Right lobe of liver (tissue), 6 donors: ENCODE measurements around the gene HNRNPUL2. TPM values are rescaled to one million over a fixed set of nuclear protein-coding genes. Genes with fewer than 3 reads are reported as not detected.
"Not testable (repeated sequence)": the region's sequence is repeated elsewhere in the genome, so short reads cannot be mapped to it uniquely, and the experiment has no call there.

Source experiments
- ATAC-seq, 4 donors: fragments of 200-7000 bp; cut with Tn5 transposase; one replicate each; pipeline ENCODE4 v1.9.1; 2020; ENCODE audit warnings: mild to moderate bottlenecking in 4 of 4, moderate library complexity in 4 of 4
- DNase-seq, 3 donors: peaks; one replicate each; pipeline ENCODE4 v3.0.0-alpha.2; 2020
- H3K27ac ChIP-seq, 3 donors: fragments of 200-600 bp; one replicate each; pipeline ENCODE4 v1.8.0; 2022
- H3K27me3 ChIP-seq, 2 donors: fragments of 200-600 bp; one replicate each; pipeline ENCODE4 v1.8.0; 2022
- H3K36me3 ChIP-seq, 4 donors: fragments of 200-600 bp; sonication (generic) in 1 of 4; one replicate each; pipeline versions ENCODE4 v1.5.1 to v1.8.0; 2017 to 2022; ENCODE audit warnings: control low read depth in 1 of 4
- H3K4me1 ChIP-seq, 4 donors: fragments of 200-600 bp; sonication (generic) in 1 of 4; one replicate each; pipeline versions ENCODE4 v1.5.1 to v1.8.0; 2017 to 2022; ENCODE audit warnings: control low read depth in 1 of 4
- H3K4me3 ChIP-seq, 3 donors: fragments of 200-600 bp; one replicate each; pipeline ENCODE4 v1.8.0; 2022
- H3K9me3 ChIP-seq, 4 donors: fragments of 200-600 bp; sonication (generic) in 1 of 4; one replicate each; pipeline versions ENCODE4 v1.5.1 to v1.8.0; 2017 to 2022; ENCODE audit warnings: control low read depth in 1 of 4
- CTCF ChIP-seq, 4 donors: fragments of 200-600 bp in 3 of 4; fragments of 450-650 bp in 1 of 4; IDR thresholded peaks; one replicate each; pipeline versions ENCODE4 v1.5.1 to v1.8.0; 2016 to 2022; ENCODE audit warnings: antibody characterized with exemption in 4 of 4, mild to moderate bottlenecking in 2 of 4
- POLR2A ChIP-seq: fragments of 450-650 bp; IDR thresholded peaks from one replicate; pipeline ENCODE4 v1.6.1; 2017; ENCODE audit warnings: antibody characterized with exemption, mild to moderate bottlenecking
- WGBS: methylation state at CpG from one replicate; pipeline ENCODE4 v1.1.6; 2018; ENCODE audit warnings: low coverage, low lambda C conversion rate; ENCODE audit not compliant: insufficient coverage; ENCODE audit errors: missing lambda C conversion rate; 5-methylcytosine and 5-hydroxymethylcytosine counted together
- intact Hi-C, 2 donors: fragments of 100-400 bp; cut with DNase I; formaldehyde crosslinking; loops; one replicate each; pipeline versions ENCODE4 v1.11.2 to v1.14.1; 2022
- total RNA-seq, 6 experiments: library from RNA; depleted of rRNA in 2 of 6; stranded (reverse); fragments of >200 nt in 2 of 6; fragmentation: NEBNext Ultra II Directional in 3 of 6; extraction: Animal tissue kit (Norgen Biotek cat#: 25700) in 3 of 6; gene quantifications; one replicate each; pipeline versions ENCODE4 v1.1.0 to v1.2.4, GENCODE V29; 2016 to 2023
- donor health status: DM: no; HTN: yes; CAD: no.
- donor health status: DM: no; HTN: no; CAD: no.
- donor health status: DM: no; HTN: no; CAD: no.
- donor health status: DM: no; HTN: yes; CAD: no.
- donor health status: DM: no; HTN: yes; CAD: no.

HNRNPUL2 gene
- total RNA-seq, 6 experiments from 2014 or later: 7.9 to 17.1 (median 13.3) TPM

- H3K9me3 ChIP-seq: no peaks in the 10 kb centered on the region
- H3K27ac ChIP-seq: no peak overlapping the region
- H3K27me3 ChIP-seq: no peaks in the 10 kb centered on the region
- no peak overlapping the region for H3K4me3 ChIP-seq
- intact Hi-C loops: loop anchor here in 1 of 2 donors (10.0 kb wide), 1 partner anchor 62 kb away; the partner anchor contains the start of genes EML3 and ROM1
- TF ChIP-seq POLR2A (no peak), CTCF (IDR thresholded peaks at IDR 0.05) (no peak)
- no peak for ATAC-seq
- WGBS: 58% methylated on average over 5 of the region's 6 CpGs
- peaks cover 0 to 31% (median 13%) of the 10 kb centered on the region in 4 donors for H3K4me1 ChIP-seq
- no peak for DNase-seq
- peaks cover 0 to 26% (median 0%) of the 10 kb centered on the region in 4 donors for H3K36me3 ChIP-seq
Observed at GRCh38 chr11:62677156-62677555, 50.1 kb downstream of the HNRNPUL2 start.

GRCh38 chr11:62676698-62677097 lies 50.6 kb downstream of the HNRNPUL2 start:
- intact Hi-C loops: loop anchor here in 1 of 2 donors (10.0 kb wide), 1 partner anchor 62 kb away; the partner anchor contains the start of genes EML3 and ROM1

GRCh38 chr11:62675415-62675814 lies 51.8 kb downstream of the HNRNPUL2 start:
- ATAC-seq, DNase-seq, H3K9me3 ChIP-seq, H3K27ac ChIP-seq, H3K27me3 ChIP-seq, H3K4me3 ChIP-seq: not testable (repeated sequence)
- Histone ChIP-seq H3K36me3 (peaks cover 0 to 26% (median 0%) of the 10 kb centered on the region in 4 donors), H3K4me1 (peaks cover 0 to 37% (median 15%) of the 10 kb centered on the region in 4 donors)
- WGBS: 84% methylated on average over 9 of the region's 10 CpGs
- intact Hi-C loops: loop anchor here in 1 of 2 donors (10.0 kb wide), 1 partner anchor 61 kb away; the partner anchor contains the start of genes EML3 and ROM1

More at GRCh38 chr11:62676698-62677097, 50.6 kb downstream of the HNRNPUL2 start:
- DNase-seq (no peak), ATAC-seq (no peak)
- WGBS: 28% methylated on average over 5 of the region's 6 CpGs
- Histone ChIP-seq H3K36me3 (peaks cover 0 to 26% (median 0%) of the 10 kb centered on the region in 4 donors), H3K27ac (no peak overlapping the region), H3K9me3 (no peaks in the 10 kb centered on the region), H3K4me3 (no peak overlapping the region), H3K4me1 (peaks cover 0 to 32% (median 13%) of the 10 kb centered on the region in 4 donors), H3K27me3 (no peaks in the 10 kb centered on the region)
- TF ChIP-seq POLR2A (no peak), CTCF (IDR thresholded peaks at IDR 0.05) (no peak)

GRCh38 chr11:62673196-62673525 lies 54.1 kb downstream of the HNRNPUL2 start:
- no peak overlapping the region for H3K27ac ChIP-seq
- no peaks in the 10 kb centered on the region for H3K27me3 ChIP-seq
- H3K36me3 ChIP-seq: peaks cover 0 to 26% (median 0%) of the 10 kb centered on the region in 4 donors
- intact Hi-C loops: loop anchor here in 1 of 2 donors (10.0 kb wide), 1 partner anchor 58 kb away; the partner anchor contains the start of genes EML3 and ROM1
- WGBS: 76% methylated on average over 2 of the region's 2 CpGs
- TF ChIP-seq CTCF (IDR thresholded peaks at IDR 0.05): no peak
- TF ChIP-seq POLR2A: no peak
- no peaks in the 10 kb centered on the region for H3K9me3 ChIP-seq
- H3K4me3 ChIP-seq: no peak overlapping the region
- H3K4me1 ChIP-seq: peaks cover 0 to 50% (median 18%) of the 10 kb centered on the region in 4 donors
- no peak for ATAC-seq
- no peak for DNase-seq

- WGBS: 0% methylated on average over 26 of the region's 59 CpGs
- intact Hi-C loops: loop anchor here in 1 of 2 donors (10.0 kb wide), 1 partner anchor 57 kb away; the partner anchor contains the start of genes EML3 and ROM1
- peak; percentile 76 to 85 (median 83) for DNase-seq
- ATAC-seq: peak; percentile 75 to 87 (median 82)
- TF ChIP-seq CTCF (IDR thresholded peaks at IDR 0.05) (no peak), POLR2A (peak; percentile 67)
- Histone ChIP-seq H3K27ac (peak within 1 kb of the TSS; percentile 80 to 90 (median 87)), H3K9me3 (no peaks in the 10 kb centered on the region), H3K36me3 (peaks cover 0 to 21% (median 0%) of the 10 kb centered on the region in 4 donors), H3K4me3 (peak within 1 kb of the TSS; percentile 80 to 97 (median 95)), H3K27me3 (no peaks in the 10 kb centered on the region), H3K4me1 (peaks cover 0 to 49% (median 15%) of the 10 kb centered on the region in 4 donors)
Observed at GRCh38 chr11:62671608-62672389, 55.5 kb downstream of the HNRNPUL2 start, which contains the start of the genes LBHD1 and UQCC3. LBHD1 (minus strand) TSS chr11:62672267; CDS start chr11:62670031, 2,236 bp downstream. UQCC3 (plus strand) TSS chr11:62671673; CDS start chr11:62671746, 73 bp downstream.
